Adrenal gland (tissue), 5 donors: ENCODE measurements around the gene LMBRD2.

Experiments used
- CTCF ChIP-seq, 6 experiments: fragments of 450-650 bp in 4 of 6; fragments of 200-600 bp in 2 of 6; sonication (generic) in 1 of 6; IDR thresholded peaks; 1 replicate in 5 of 6; 2 replicates in 1 of 6; pipeline versions ENCODE4 v1.5.1 to v1.8.0; 2016 to 2021; ENCODE audit warnings: antibody characterized with exemption in 6 of 6, mild to moderate bottlenecking in 2 of 6, moderate library complexity in 1 of 6
- POLR2A ChIP-seq, 2 donors: fragments of 450-650 bp; IDR thresholded peaks; one replicate each; pipeline ENCODE4 v1.6.1; 2017; ENCODE audit warnings: antibody characterized with exemption in 2 of 2, mild to moderate bottlenecking in 2 of 2, moderate library complexity in 1 of 2
- donor health status: DM: no; HTN: no; CAD: no.

GRCh38 chr5:36200513-36200912, 48.8 kb upstream of the LMBRD2 start:
- no peak for TF ChIP-seq CTCF (IDR thresholded peaks at IDR 0.05)
- no peak for TF ChIP-seq POLR2A (IDR thresholded peaks at IDR 0.05)
